ENCODE results near the gene IKBKE. TPM values are rescaled to one million over a fixed set of nuclear protein-coding genes. Genes with fewer than 3 reads are reported as not detected.

IKBKE gene
- total RNA-seq, 2 donors from 2014 or later, result 21.0 to 21.1 TPM

DNA sequence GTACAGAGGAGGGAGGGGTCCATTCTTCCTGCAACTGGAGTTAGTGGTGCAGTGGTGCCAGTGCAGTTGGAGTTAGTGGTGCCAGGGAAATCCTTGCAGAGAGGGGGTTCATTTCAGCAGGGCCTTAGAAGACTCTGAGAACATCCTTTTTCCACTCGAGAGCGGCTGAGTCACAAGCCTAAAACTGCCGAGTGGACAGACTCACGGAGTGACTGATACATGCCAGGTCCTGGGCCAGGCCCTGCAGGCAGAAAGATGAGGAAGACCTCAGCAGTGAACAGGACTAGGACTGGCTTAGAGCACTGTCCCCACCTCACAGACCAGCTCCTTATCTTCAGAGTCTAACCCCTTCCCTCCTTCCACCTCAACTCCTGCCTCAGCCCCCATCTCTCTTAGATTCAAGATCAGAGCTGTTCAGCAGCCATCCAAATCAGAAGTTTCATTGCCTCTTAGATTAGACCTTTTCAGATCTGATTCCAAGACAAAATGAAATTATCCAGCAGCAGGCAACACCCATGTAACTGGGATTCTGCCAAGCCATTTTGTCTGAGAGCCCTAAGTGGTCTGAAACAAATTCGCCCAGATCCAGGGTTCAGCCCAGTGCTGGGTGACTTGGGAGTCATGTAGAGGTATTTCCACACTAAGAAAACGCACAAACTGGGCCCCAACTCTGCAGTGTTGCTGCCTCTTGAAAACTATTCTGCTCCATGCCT is 12.7 kb upstream of the IKBKE start:
- peak; percentile 31 to 43 for ATAC-seq (replicated peaks in 1 of 2)
- no peak for DNase-seq
- H3K27ac Mint-ChIP-seq, result no peak overlapping the region
- H3K4me1 Mint-ChIP-seq (ENCODE audit: low read depth), result peaks cover 20% of the 10 kb centered on the region
- H3K27me3 Mint-ChIP-seq (ENCODE audit: low read depth), result no peaks in the 10 kb centered on the region
- H3K36me3 Mint-ChIP-seq (ENCODE audit: insufficient read depth in 2 of 2), result peaks cover 0 to 3% of the 10 kb centered on the region in 2 donors
- no peaks in the 10 kb centered on the region for H3K9me3 Mint-ChIP-seq
- no peak overlapping the region for H3K4me3 Mint-ChIP-seq

DNA sequence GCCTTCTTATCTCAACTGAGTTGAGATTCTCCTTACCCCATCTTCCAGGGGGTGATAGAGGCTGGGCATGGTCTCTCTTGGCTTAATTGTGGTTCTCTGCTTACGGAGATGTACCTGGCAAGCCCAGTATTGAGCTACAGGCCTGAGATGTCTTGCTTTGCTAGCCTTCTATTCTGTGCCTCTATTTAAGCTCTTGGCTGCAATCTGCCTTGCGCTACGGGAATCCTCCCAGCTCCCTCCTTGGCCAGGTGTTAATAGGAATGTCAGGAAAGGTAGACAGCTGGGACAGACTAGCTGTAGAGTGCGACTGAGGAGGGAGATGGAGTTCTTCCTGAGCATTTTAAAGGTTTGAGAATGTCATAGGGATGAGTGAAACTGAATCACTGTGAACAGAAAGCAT is 10.6 kb upstream of the IKBKE start:
- peaks cover 42% of the 10 kb centered on the region for H3K4me1 Mint-ChIP-seq (ENCODE audit: low read depth)
- no peak overlapping the region for H3K4me3 Mint-ChIP-seq
- ATAC-seq (replicated peaks in 1 of 2) (no peak), DNase-seq (no peak)
- H3K27me3 Mint-ChIP-seq (ENCODE audit: low read depth), result no peaks in the 10 kb centered on the region
- no peak overlapping the region for H3K27ac Mint-ChIP-seq
- H3K9me3 Mint-ChIP-seq, result no peaks in the 10 kb centered on the region
- peaks cover 0 to 2% of the 10 kb centered on the region in 2 donors for H3K36me3 Mint-ChIP-seq (ENCODE audit: insufficient read depth in 2 of 2)

GRCh38 chr1:206460836-206461426 is 9.3 kb upstream of the IKBKE start:
- DNase-seq (no peak), ATAC-seq (replicated peaks in 1 of 2) (no peak)
- Mint-ChIP-seq H3K9me3 (no peaks in the 10 kb centered on the region), H3K27me3 (ENCODE audit: low read depth) (no peaks in the 10 kb centered on the region), H3K4me3 (no peak overlapping the region), H3K27ac (no peak overlapping the region), H3K4me1 (ENCODE audit: low read depth) (peaks cover 54% of the 10 kb centered on the region), H3K36me3 (ENCODE audit: insufficient read depth in 2 of 2) (no peaks in the 10 kb centered on the region)

- no peak overlapping the region for H3K4me3 Mint-ChIP-seq
- ATAC-seq (replicated peaks in 1 of 2), result peak; percentile 61 to 64
- no peaks in the 10 kb centered on the region for H3K36me3 Mint-ChIP-seq (ENCODE audit: insufficient read depth in 2 of 2)
- H3K27me3 Mint-ChIP-seq (ENCODE audit: low read depth), result no peaks in the 10 kb centered on the region
- H3K27ac Mint-ChIP-seq, result no peak overlapping the region
- H3K4me1 Mint-ChIP-seq (ENCODE audit: low read depth), result peaks cover 60% of the 10 kb centered on the region
- H3K9me3 Mint-ChIP-seq, result no peaks in the 10 kb centered on the region
- peak; percentile 72 to 78 for DNase-seq
Observed at GRCh38 chr1:206461602-206462455, 8.4 kb upstream of the IKBKE start.

DNA sequence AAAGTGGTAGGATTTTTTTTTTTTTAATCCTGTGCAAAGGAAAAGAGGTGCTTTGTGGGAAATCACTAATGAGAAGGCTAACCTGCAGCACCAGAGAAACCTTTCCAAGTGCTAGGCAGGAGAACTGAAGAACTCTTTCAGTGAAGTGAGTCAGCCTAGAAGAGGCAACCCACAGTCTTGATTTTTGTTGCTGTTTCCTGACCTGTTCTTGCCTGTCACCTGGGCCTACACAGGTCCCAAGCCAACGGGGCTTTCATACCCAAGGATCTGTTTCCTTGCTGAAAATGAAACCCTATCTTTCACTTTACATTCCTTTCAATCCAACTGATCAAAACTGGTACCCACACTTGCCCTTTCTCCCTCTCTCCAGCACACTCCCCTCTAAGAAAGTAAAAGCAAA is 7.1 kb upstream of the IKBKE start:
- H3K4me3 Mint-ChIP-seq, result peak overlapping the region in 1 of 2 donors; percentile 18
- H3K27me3 Mint-ChIP-seq (ENCODE audit: low read depth), result no peaks in the 10 kb centered on the region
- peaks cover 65% of the 10 kb centered on the region for H3K4me1 Mint-ChIP-seq (ENCODE audit: low read depth)
- H3K36me3 Mint-ChIP-seq (ENCODE audit: insufficient read depth in 2 of 2), result no peaks in the 10 kb centered on the region
- ATAC-seq (replicated peaks in 1 of 2) (peak; percentile 64 to 65), DNase-seq (peak; percentile 32 to 37)
- peak overlapping the region; percentile 11 for H3K27ac Mint-ChIP-seq
- H3K9me3 Mint-ChIP-seq, result no peaks in the 10 kb centered on the region

- H3K4me3 Mint-ChIP-seq, result no peak overlapping the region
- H3K9me3 Mint-ChIP-seq, result no peaks in the 10 kb centered on the region
- no peak for ATAC-seq (replicated peaks in 1 of 2)
- H3K4me1 Mint-ChIP-seq (ENCODE audit: low read depth), result peaks cover 73% of the 10 kb centered on the region
- H3K36me3 Mint-ChIP-seq (ENCODE audit: insufficient read depth in 2 of 2), result no peaks in the 10 kb centered on the region
- no peak overlapping the region for H3K27ac Mint-ChIP-seq
- no peak for DNase-seq
- no peaks in the 10 kb centered on the region for H3K27me3 Mint-ChIP-seq (ENCODE audit: low read depth)
Observed at GRCh38 chr1:206463911-206464310, 6.4 kb upstream of the IKBKE start.

DNA sequence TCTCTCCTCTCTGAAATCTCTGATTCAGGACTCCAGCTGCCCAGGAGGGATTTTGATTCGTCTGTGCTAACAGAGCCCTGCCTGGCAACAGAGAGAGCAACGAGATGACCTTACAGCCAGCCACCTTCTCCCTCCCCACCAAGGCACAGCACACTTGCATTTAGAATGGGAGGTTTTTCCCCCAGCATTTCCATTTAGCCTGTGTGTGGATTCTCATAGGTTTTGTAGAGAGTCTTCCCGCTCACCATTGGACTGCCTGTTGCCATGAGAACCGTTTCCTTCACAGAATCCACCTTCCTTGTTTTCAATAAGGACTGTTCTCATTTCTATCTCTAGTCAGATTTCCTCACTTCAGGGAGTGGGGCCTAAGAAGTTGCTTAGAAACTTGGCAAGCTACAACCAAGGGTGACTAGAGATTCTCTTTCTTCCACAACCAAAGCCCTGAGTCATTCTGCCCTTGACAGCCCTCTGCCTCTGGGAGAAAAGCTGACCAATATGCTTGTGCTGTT is 5.8 kb upstream of the IKBKE start:
- H3K9me3 Mint-ChIP-seq, result no peaks in the 10 kb centered on the region
- H3K27me3 Mint-ChIP-seq (ENCODE audit: low read depth), result no peaks in the 10 kb centered on the region
- H3K4me3 Mint-ChIP-seq, result peak overlapping the region in 1 of 2 donors; percentile 16
- no peaks in the 10 kb centered on the region for H3K36me3 Mint-ChIP-seq (ENCODE audit: insufficient read depth in 2 of 2)
- peak; percentile 36 for ATAC-seq (replicated peaks in 1 of 2)
- H3K4me1 Mint-ChIP-seq (ENCODE audit: low read depth), result peaks cover 79% of the 10 kb centered on the region
- H3K27ac Mint-ChIP-seq, result peak overlapping the region; percentile 52
- peak in 1 of 2 donors; percentile 25 for DNase-seq

DNA sequence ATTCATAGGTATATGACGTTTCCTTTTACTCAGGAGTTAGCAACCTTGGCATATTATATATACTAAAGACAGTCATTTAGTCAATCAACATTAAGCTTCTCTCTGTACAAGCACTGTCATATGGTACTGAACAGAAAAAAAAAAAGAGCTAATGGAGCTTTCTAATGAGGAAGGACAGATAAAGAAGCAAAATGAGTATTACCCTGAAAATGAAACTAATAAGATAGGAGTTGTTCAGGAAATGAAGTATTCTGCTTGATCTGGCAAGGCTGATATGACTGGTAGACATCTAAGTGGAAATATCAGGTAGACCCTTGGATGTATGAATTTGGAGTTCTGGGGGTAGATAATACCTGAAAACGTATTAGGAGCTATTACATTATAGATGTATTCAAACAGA is 4.3 kb upstream of the IKBKE start:
- ATAC-seq (replicated peaks in 1 of 2), result no peak
- H3K27me3 Mint-ChIP-seq (ENCODE audit: low read depth), result no peaks in the 10 kb centered on the region

GRCh38 chr1:206466840-206467649 is 3.2 kb upstream of the IKBKE start:
- no peaks in the 10 kb centered on the region for H3K9me3 Mint-ChIP-seq
- H3K4me3 Mint-ChIP-seq, result peak overlapping the region; percentile 30 to 65
- peaks cover 0 to 2% of the 10 kb centered on the region in 2 donors for H3K36me3 Mint-ChIP-seq (ENCODE audit: insufficient read depth in 2 of 2)
- peak overlapping the region; percentile 31 for H3K27ac Mint-ChIP-seq
- peak in 1 of 2 donors; percentile 40 for DNase-seq
- ATAC-seq (replicated peaks in 1 of 2), result no peak
- peaks cover 92% of the 10 kb centered on the region for H3K4me1 Mint-ChIP-seq (ENCODE audit: low read depth)
- H3K27me3 Mint-ChIP-seq (ENCODE audit: low read depth), result no peaks in the 10 kb centered on the region

More for the DNA sequence above, 4.3 kb upstream of the IKBKE start:
- DNase-seq, result no peak
- Mint-ChIP-seq H3K36me3 (ENCODE audit: insufficient read depth in 2 of 2) (peaks cover 0 to 2% of the 10 kb centered on the region in 2 donors), H3K9me3 (no peaks in the 10 kb centered on the region), H3K27ac (peak overlapping the region; percentile 87), H3K4me3 (peak overlapping the region; percentile 47 to 82), H3K4me1 (ENCODE audit: low read depth) (peaks cover 88% of the 10 kb centered on the region)

- peak overlapping the region; percentile 67 for H3K27ac Mint-ChIP-seq
- peaks cover 93% of the 10 kb centered on the region for H3K4me1 Mint-ChIP-seq (ENCODE audit: low read depth)
- H3K4me3 Mint-ChIP-seq, result peak overlapping the region; percentile 30 to 65
- H3K27me3 Mint-ChIP-seq (ENCODE audit: low read depth), result no peaks in the 10 kb centered on the region
- peaks cover 2% of the 10 kb centered on the region in 2 donors for H3K36me3 Mint-ChIP-seq (ENCODE audit: insufficient read depth in 2 of 2)
- no peak for DNase-seq
- ATAC-seq (replicated peaks in 1 of 2), result no peak
- no peaks in the 10 kb centered on the region for H3K9me3 Mint-ChIP-seq
Observed at GRCh38 chr1:206467915-206468314, 2.4 kb upstream of the IKBKE start.

GRCh38 chr1:206468571-206468970 is 1.7 kb upstream of the IKBKE start:
- Mint-ChIP-seq H3K27ac (peak overlapping the region; percentile 9), H3K4me3 (peak overlapping the region; percentile 8 to 65), H3K27me3 (ENCODE audit: low read depth) (no peaks in the 10 kb centered on the region), H3K36me3 (ENCODE audit: insufficient read depth in 2 of 2) (peaks cover 2 to 5% of the 10 kb centered on the region in 2 donors), H3K4me1 (ENCODE audit: low read depth) (peaks cover 93% of the 10 kb centered on the region), H3K9me3 (no peaks in the 10 kb centered on the region)
- ATAC-seq (replicated peaks in 1 of 2) (no peak), DNase-seq (no peak)

GRCh38 chr1:206469411-206469932 is 804 bp upstream of the IKBKE start:
- Mint-ChIP-seq H3K4me3 (peak overlapping the region; percentile 86 to 96), H3K27me3 (ENCODE audit: low read depth) (no peaks in the 10 kb centered on the region), H3K36me3 (ENCODE audit: insufficient read depth in 2 of 2) (peaks cover 5 to 11% of the 10 kb centered on the region in 2 donors), H3K9me3 (no peaks in the 10 kb centered on the region), H3K27ac (no peak overlapping the region), H3K4me1 (ENCODE audit: low read depth) (peaks cover 92% of the 10 kb centered on the region)
- DNase-seq (peak in 1 of 2 donors; percentile 31), ATAC-seq (replicated peaks in 1 of 2) (no peak)

Measured in activated T-cell treated with anti-CD3 and anti-CD28 coated beads, Interleukin-2, amount 50 U/mL, for 72 hours (primary cell).